Measurements from ENCODE around the gene RTN1.
A peak's percentile ranks its signal among the peaks of the same experiment; 100 is the strongest.
"Not testable (repeated sequence)": the region's sequence is repeated elsewhere in the genome, so short reads cannot be mapped to it uniquely, and the experiment has no call there.

RTN1 gene

DNA sequence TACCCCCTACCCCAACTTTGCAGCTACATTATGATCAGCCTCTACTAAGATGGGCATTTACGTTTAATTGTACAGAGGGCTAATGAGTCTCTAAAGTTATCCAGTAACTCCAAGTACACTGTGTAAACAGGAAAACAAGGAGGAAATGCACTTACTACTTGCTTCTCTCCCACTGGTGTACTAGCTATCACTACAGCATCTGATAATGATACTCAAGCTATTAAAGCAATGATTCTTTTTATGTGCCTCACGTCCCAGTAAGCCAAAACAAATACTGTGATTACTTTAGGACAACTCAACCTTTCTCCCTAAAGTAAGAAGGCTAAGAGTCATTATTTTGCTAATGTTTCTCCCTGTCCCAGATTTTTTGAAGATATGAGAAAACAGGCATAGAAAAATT lies 165.3 kb downstream of the RTN1 start:
- DNase-seq (ENCODE audit: low spot score): no peak

DNA sequence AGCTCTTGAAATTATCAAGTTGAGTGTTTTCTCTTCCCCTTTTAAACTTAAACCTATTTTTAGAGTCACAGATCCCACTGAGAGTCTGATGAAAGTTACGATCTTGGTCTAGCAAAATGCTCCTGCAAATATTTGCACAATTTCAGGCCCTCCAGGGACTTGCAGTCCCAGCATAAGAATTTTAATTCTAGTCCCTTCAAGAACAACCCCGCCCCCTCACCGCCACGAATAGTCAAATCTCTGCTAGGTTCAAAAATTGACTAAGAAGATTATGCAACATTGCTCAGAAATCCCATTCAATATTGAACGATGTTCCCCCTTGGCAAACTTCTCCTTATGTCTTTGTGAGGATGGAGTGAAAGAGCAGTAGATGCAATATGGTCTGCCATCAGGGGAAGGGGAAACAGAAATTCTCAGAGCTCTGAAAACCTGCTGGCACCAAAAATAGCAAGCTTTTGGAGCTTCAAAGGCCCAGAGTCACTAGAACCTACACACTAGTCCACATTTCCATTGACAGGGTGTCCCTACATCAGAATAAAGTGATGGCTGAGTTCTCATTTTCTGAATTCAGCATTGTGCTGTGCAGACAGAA lies 166.4 kb downstream of the RTN1 start:
- DNase-seq (ENCODE audit: low spot score): no peak

DNA sequence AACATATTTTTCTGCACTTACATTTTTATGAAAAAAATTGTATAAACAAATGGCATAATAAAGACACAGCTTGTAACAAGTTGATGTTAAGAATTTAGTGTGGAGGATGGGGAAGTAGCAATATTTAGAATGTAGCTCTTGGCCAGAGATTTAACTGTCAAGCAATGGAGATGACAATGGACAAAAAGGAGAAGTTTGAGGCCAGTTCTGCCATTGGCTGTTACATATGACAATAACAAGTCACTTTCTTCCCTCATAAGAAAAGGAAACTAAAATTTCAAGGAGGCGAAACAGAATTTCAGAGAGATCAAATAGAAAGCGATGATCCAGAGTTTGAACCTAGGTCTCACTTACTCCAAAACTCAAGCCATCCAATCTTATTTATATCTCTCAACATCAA lies 171.1 kb downstream of the RTN1 start:
- no peak for DNase-seq (ENCODE audit: low spot score)

GRCh38 chr14:59698793-59699192 lies 171.8 kb downstream of the RTN1 start:
- no peak for DNase-seq (ENCODE audit: low spot score)

- DNase-seq (ENCODE audit: low spot score): no peak
These were observed 175.4 kb downstream of the RTN1 start for GRCh38 chr14:59695198-59695597.

DNA sequence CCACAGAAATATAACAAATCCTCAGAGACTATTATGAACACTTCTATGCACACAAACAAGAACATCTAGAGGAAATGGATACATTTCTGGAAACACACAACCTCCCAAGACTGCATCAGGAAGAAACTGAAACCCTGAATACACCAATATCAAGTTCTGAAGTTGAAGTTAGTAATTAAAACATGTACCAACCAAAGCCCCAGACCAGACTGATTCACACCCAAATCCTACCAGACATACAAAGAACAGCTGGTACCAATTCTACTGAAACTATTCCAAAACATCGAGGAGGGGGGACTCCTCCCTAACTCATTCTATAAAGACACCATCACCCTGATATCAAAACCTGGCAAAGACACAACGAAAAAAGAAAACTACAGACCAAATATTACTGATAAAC lies 179.3 kb downstream of the RTN1 start:
- no peak for DNase-seq (ENCODE audit: low spot score)

GRCh38 chr14:59690426-59690825 lies 180.2 kb downstream of the RTN1 start:
- DNase-seq (ENCODE audit: low spot score): no peak

- peak; percentile 2 for DNase-seq (ENCODE audit: low spot score)
These were observed 182.1 kb downstream of the RTN1 start for GRCh38 chr14:59688224-59689170.

GRCh38 chr14:59687663-59688062 lies 182.9 kb downstream of the RTN1 start:
- no peak for DNase-seq (ENCODE audit: low spot score)

GRCh38 chr14:59679872-59680271 lies 190.7 kb downstream of the RTN1 start:
- no peak for DNase-seq (ENCODE audit: low spot score)

- DNase-seq (ENCODE audit: low spot score): no peak
These were observed 192.2 kb downstream of the RTN1 start for GRCh38 chr14:59678352-59678751.

DNA sequence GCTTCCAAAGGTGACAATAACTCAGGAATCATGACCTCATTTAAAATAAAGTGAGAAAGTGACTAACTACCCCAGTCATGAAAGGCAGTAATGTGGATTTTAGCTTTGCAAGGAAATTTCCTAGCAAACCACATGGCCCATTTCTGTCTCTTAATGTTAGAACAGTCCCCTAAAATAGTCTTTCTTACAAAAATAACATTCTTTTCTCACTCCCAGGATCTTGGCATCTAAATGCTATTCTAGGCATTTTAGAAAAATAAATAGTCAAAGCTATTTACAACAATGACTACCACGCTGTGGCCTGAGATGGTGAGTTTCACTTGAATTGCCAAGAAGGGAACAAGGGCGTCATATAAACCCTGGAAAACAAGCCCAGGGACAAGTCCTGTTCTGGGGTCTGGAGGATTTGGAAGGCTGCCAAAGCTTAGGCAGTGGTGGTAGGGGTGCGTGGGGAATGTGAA lies 192.8 kb downstream of the RTN1 start:
- DNase-seq (ENCODE audit: low spot score): no peak

GRCh38 chr14:59675394-59675793 lies 195.2 kb downstream of the RTN1 start:
- no peak for DNase-seq (ENCODE audit: low spot score)

DNA sequence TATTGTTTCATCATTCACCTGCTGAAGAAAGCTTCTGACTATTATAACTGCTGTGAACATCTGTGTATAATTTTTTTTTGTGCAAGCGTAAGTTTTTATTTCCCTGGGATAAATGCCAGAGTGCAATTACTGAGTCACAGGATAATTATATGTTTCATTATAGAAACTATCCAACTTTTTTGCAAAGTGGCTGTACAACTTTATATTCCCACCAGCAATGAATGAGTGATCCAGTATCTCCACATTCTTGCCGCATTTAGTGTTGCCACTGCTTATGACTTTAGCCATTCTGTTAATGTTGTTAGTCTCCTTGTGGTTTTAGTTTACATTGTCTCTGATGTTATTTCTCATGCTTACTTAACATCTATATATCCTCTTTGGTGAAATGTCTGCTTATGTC lies 205.8 kb downstream of the RTN1 start:
- DNase-seq (ENCODE audit: low spot score): no peak

- DNase-seq (ENCODE audit: low spot score): no peak
These were observed 212.8 kb downstream of the RTN1 start for GRCh38 chr14:59657769-59658168.

DNA sequence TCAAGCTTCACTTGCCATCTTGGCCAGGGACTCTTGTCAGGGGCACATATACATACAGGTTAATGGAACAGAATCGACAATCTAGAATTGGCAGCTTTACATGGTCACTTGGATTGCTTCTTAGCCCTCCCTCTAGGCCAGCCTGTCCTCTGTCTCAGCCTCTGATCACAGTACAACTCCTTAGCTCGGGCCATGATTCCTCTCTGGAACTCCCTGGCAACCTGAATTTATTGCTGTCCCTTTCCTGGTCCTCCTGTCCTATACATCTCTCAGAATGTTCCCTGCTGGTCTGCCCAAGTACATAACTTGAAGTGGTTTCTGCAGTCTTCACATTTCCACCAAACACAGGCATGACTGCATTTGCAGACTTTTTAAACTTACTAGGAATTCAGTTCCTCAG lies 214.1 kb downstream of the RTN1 start:
- DNase-seq (ENCODE audit: low spot score): no peak

DNA sequence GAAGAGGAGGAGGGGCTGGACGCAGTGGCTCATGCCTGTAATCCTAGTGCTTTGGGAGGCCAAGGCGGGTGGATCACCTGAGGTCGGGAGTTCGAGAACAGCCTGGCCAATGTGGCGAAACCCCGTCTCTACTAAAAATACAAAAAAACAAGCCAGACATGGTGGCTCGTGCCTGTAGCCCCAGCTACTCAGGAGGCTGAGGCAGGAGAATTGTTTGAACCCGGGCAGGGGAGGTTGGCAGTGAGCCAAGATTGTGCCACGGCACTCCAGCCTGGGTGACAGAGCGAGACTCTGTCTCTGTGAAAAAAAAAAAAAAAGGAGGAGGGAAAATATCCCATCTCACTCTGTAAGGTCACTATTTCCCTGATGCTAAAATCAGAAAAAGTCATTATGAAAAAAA lies 216.4 kb downstream of the RTN1 start:
- not testable (repeated sequence) for DNase-seq (ENCODE audit: low spot score)

- not testable (repeated sequence) for DNase-seq (ENCODE audit: low spot score)
These were observed 223.7 kb downstream of the RTN1 start for GRCh38 chr14:59646832-59647231.

GRCh38 chr14:59638885-59639284 lies 231.7 kb downstream of the RTN1 start:
- no peak for DNase-seq (ENCODE audit: low spot score)

- DNase-seq (ENCODE audit: low spot score): no peak
These were observed 236.0 kb downstream of the RTN1 start for GRCh38 chr14:59634617-59635016.

- DNase-seq (ENCODE audit: low spot score): no peak
These were observed 237.1 kb downstream of the RTN1 start for GRCh38 chr14:59633486-59633885.

DNA sequence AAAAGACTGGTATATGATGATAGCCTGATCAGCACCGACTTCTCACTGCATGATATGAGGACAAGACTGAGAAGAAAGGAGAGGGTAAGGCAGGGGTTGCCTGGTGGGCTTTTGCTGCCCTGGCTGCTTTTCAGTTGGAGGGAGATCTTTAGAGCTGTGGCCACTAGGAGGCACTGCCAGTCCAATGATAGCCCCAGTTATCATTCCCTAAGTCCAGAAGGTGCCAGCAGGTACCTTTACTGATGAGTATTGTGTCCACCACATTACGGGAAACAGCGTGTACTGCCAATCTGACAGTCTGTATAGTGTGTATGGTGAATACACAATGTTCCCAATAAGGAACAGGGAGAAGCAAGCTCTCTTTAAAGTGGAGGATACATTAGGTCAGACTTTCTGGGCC lies 238.2 kb downstream of the RTN1 start:
- DNase-seq (ENCODE audit: low spot score): peak; percentile 1

DNA sequence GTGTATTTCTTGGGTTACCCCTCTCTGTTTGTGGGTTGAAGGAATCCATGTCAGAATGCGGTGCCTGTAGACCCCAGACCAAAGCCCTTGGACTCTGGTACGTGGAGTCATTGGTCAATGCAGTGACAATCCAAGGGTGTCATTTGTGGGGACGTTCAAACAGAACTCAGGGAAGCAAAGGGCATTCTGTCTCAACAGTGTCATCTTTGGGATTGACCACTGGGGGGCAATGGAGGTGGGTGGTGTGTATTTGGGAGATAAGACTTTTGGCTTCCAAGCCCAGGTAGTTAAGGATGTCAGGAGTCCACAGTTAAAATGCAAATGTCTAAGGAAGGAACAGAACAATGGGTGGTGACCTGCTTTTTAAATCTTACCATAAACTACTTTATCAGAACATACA lies 239.3 kb downstream of the RTN1 start:
- DNase-seq (ENCODE audit: low spot score): no peak

Measured in CD4-positive, alpha-beta T cell treated with Interleukin-15 for 4 hours (primary cell).